HCT116 (cell line): ENCODE measurements around the gene CLVS2. TPM values are rescaled to one million over a fixed set of nuclear protein-coding genes. Genes with fewer than 3 reads are reported as not detected.

Experiments used
- ATAC-seq: fragments of 200-7000 bp; cut with Tn5 transposase; 2 replicates; pipeline ENCODE4 v1.9.1; 2020; ENCODE audit warnings: mild to moderate bottlenecking, moderate library complexity
- BruUV-seq: library from RNA; stranded (reverse); fragments of 400-500 nt; replicated peaks from 2 replicates; lab custom pipeline; 2021; lab: Mats Ljungman, UMichigan
- CTCF ChIA-PET: fragments of 300-600 bp; sonication (Branson Sonifier 250); formaldehyde crosslinking; loops from one replicate; lab custom pipeline; 2021; ENCODE audit warnings: antibody characterized with exemption; lab: Charles Lee
- POLR2A ChIA-PET: fragments of 300-600, 350-600 bp; sonication (Branson Sonifier 250); formaldehyde crosslinking; loops from one replicate; lab custom pipeline; 2021; ENCODE audit warnings: antibody characterized with exemption; lab: Charles Lee
- RAD21 ChIA-PET, 2 experiments: fragments of 300-600 bp; sonication (Branson Sonifier 250); formaldehyde crosslinking; loops; one replicate each; lab custom pipeline; 2023; ENCODE audit warnings: low total read pairs in 2 of 2; ENCODE audit not compliant: uncharacterized antibody in 2 of 2, unreplicated experiment in 2 of 2, low non-redundant PET in 1 of 2; lab: Charles Lee
- DNase-seq: peaks from one replicate; pipeline ENCODE4 v3.0.0-alpha.2; 2010; ENCODE audit warnings: low read depth, low spot score
- H2AFZ ChIP-seq: fragments of 200-600 bp; shearing (Covaris generic), sonication (generic); 2 replicates; pipeline ENCODE4 v1.6.1; 2017; ENCODE audit warnings: low read depth, mixed run types, mixed read lengths, antibody characterized with exemption, low read length; ENCODE audit not compliant: poor library complexity, severe bottlenecking
- H3K27ac ChIP-seq: 2 replicates; pipeline ENCODE4 v1.5.1; 2012; ENCODE audit warnings: low read depth, low read length
- H3K27me3 ChIP-seq: fragments of 200-600 bp; sonication (generic); 2 replicates; pipeline ENCODE4 v1.6.1; 2016; ENCODE audit warnings: mixed run types, low read length, mixed read lengths; ENCODE audit not compliant: insufficient read depth
- H3K36me3 ChIP-seq, 2 experiments: fragments of 200-500 bp in 1 of 2; fragments of 200-600 bp in 1 of 2; sonication (Bioruptor generic) in 1 of 2; sonication (generic) in 1 of 2; 2 replicates each; pipeline versions ENCODE4 v1.5.1 to v1.6.1; 2014 to 2016; ENCODE audit warnings: low read length in 2 of 2, inconsistent platforms in 1 of 2, mixed read lengths in 1 of 2, mixed run types in 1 of 2; ENCODE audit not compliant: insufficient read depth in 2 of 2, control insufficient read depth in 1 of 2
- H3K4me1 ChIP-seq, 2 experiments: fragments of 200-600 bp in 1 of 2; sonication (generic) in 1 of 2; 2 replicates each; pipeline versions ENCODE4 v1.5.1 to v1.6.1; 2012 to 2017; ENCODE audit warnings: low read length in 2 of 2, inconsistent platforms in 1 of 2, mild to moderate bottlenecking in 1 of 2, mixed read lengths in 1 of 2, mixed run types in 1 of 2, moderate library complexity in 1 of 2; ENCODE audit not compliant: insufficient read depth in 2 of 2, control insufficient read depth in 1 of 2
- H3K4me2 ChIP-seq: fragments of 200-600 bp; sonication (generic); 2 replicates; pipeline ENCODE4 v1.6.1; 2017; ENCODE audit warnings: mixed run types, low read length, mixed read lengths
- H3K4me3 ChIP-seq, 2 experiments: fragments of 200-600 bp in 1 of 2; sonication (generic) in 1 of 2; replicated peaks in 1 of 2; 2 replicates each; pipeline ENCODE4 v1.5.1; 2011 to 2016; ENCODE audit warnings: low read length in 2 of 2, control low read depth in 1 of 2, low read depth in 1 of 2, mild to moderate bottlenecking in 1 of 2, mixed read lengths in 1 of 2, mixed run types in 1 of 2
- H3K79me2 ChIP-seq: fragments of 200-600 bp; sonication (generic); 2 replicates; pipeline ENCODE4 v1.6.1; 2017; ENCODE audit warnings: mild to moderate bottlenecking, mixed run types, low read length, moderate library complexity, mixed read lengths; ENCODE audit not compliant: insufficient read depth
- H3K9ac ChIP-seq: fragments of 200-600 bp; sonication (generic); 2 replicates; pipeline ENCODE4 v1.6.1; 2016; ENCODE audit warnings: low read length, mixed read lengths
- H3K9me2 ChIP-seq: fragments of 200-600 bp; sonication (generic), shearing (Covaris generic); 2 replicates; pipeline ENCODE4 v1.6.1; 2017; ENCODE audit warnings: mixed run types, mild to moderate bottlenecking, moderate library complexity; ENCODE audit not compliant: insufficient read depth
- H3K9me3 ChIP-seq, 2 experiments: fragments of 200-500 bp in 1 of 2; fragments of 200-600 bp in 1 of 2; sonication (Bioruptor generic) in 1 of 2; sonication (generic) in 1 of 2; 2 replicates each; pipeline ENCODE4 v1.6.1; 2014 to 2017; ENCODE audit warnings: low read length in 2 of 2, mixed read lengths in 2 of 2, inconsistent platforms in 1 of 2, low read depth in 1 of 2, mild to moderate bottlenecking in 1 of 2, mixed run types in 1 of 2, moderate library complexity in 1 of 2; ENCODE audit not compliant: control insufficient read depth in 1 of 2, insufficient read depth in 1 of 2
- H4K20me1 ChIP-seq: fragments of 200-600 bp; sonication (generic), shearing (Covaris generic); 2 replicates; pipeline ENCODE4 v1.6.1; 2017; ENCODE audit warnings: mixed run types, mild to moderate bottlenecking, moderate library complexity; ENCODE audit not compliant: insufficient read depth
- ATF3 ChIP-seq: IDR thresholded peaks from 2 replicates; pipeline ENCODE4 v1.6.1; 2012
- CTCF ChIP-seq, 3 experiments: fragments of 200-600 bp in 1 of 3; sonication (generic) in 1 of 3; IDR thresholded peaks in 2 of 3; conservative IDR thresholded peaks in 1 of 3; 2 replicates each; pipeline ENCODE4 v1.5.1; 2012 to 2017; ENCODE audit warnings: low read depth in 2 of 3, low read length in 2 of 3, antibody characterized with exemption in 1 of 3, borderline replicate concordance in 1 of 3, control low read depth in 1 of 3, mild to moderate bottlenecking in 1 of 3, mixed read lengths in 1 of 3, mixed run types in 1 of 3, moderate library complexity in 1 of 3; ENCODE audit not compliant: insufficient read depth in 1 of 3
- EGR1 ChIP-seq: IDR thresholded peaks from 2 replicates; pipeline ENCODE4 v1.6.1; 2012; ENCODE audit warnings: low read depth
- ELF1 ChIP-seq: IDR thresholded peaks from 2 replicates; pipeline ENCODE4 v1.6.1; 2012; ENCODE audit warnings: low read depth, borderline replicate concordance
- EZH2 ChIP-seq: fragments of 200-600 bp; sonication (generic); IDR thresholded peaks from 2 replicates; pipeline ENCODE4 v1.6.1; 2017; ENCODE audit warnings: antibody characterized with exemption, mixed run types
- EZH2phosphoT487 ChIP-seq: fragments of 200-600 bp; IDR thresholded peaks from 2 replicates; pipeline ENCODE4 v1.6.1; 2018; ENCODE audit warnings: antibody characterized with exemption, borderline replicate concordance
- MAX ChIP-seq: IDR thresholded peaks from 2 replicates; pipeline ENCODE4 v1.6.1; 2012
- POLR2A ChIP-seq: IDR thresholded peaks from 2 replicates; pipeline ENCODE4 v1.7.0; 2011; ENCODE audit warnings: borderline replicate concordance; ENCODE audit not compliant: insufficient read depth, insufficient read length; ENCODE audit errors: extremely low read depth
- POLR2AphosphoS5 ChIP-seq: IDR thresholded peaks from 2 replicates; pipeline ENCODE4 v1.6.1; 2011; ENCODE audit warnings: mild to moderate bottlenecking, low read depth, low read length, moderate library complexity
- REST ChIP-seq: IDR thresholded peaks from 2 replicates; pipeline ENCODE4 v1.6.1; 2012; ENCODE audit warnings: low read depth
- SIN3A ChIP-seq: IDR thresholded peaks from 2 replicates; pipeline ENCODE4 v1.6.1; 2012; ENCODE audit warnings: low read depth
- SP1 ChIP-seq: IDR thresholded peaks from 2 replicates; pipeline ENCODE4 v1.6.1; 2012; ENCODE audit warnings: low read depth
- TCF7L2 ChIP-seq: IDR thresholded peaks from 2 replicates; pipeline ENCODE4 v1.7.0; 2011; ENCODE audit warnings: borderline replicate concordance, inconsistent platforms; ENCODE audit not compliant: insufficient read depth, insufficient read length; ENCODE audit errors: extremely low read depth
- ZBTB33 ChIP-seq: IDR thresholded peaks from 2 replicates; pipeline ENCODE4 v1.6.1; 2011; ENCODE audit warnings: mild to moderate bottlenecking, low read length, moderate library complexity; ENCODE audit not compliant: insufficient replicate concordance; ENCODE audit errors: extremely low read depth
- ZNF274 ChIP-seq: fragments of 200-500 bp; sonication (Bioruptor generic); IDR thresholded peaks from 2 replicates; pipeline ENCODE4 v1.6.1; 2014; ENCODE audit warnings: mild to moderate bottlenecking, low read depth, low read length, inconsistent platforms
- intact Hi-C: fragments of 100-400 bp; cut with micrococcal nuclease; formaldehyde crosslinking; loops from 2 replicates; pipeline ENCODE4 v1.10.0; 2022
- total RNA-seq: library from RNA; stranded (reverse); gene quantifications from one replicate; pipeline ENCODE4 v1.2.1, GENCODE V29; 2021; ENCODE audit not compliant: unreplicated experiment

Gene CLVS2
- total RNA-seq, 1 experiment from 2014 or later: not detected

GRCh38 chr6:123091091-123091895 is 95.3 kb downstream of the CLVS2 start:
- intact Hi-C loops: no loop called here
- Histone ChIP-seq H3K9ac (no peak overlapping the region), H3K79me2 (no peaks in the 10 kb centered on the region), H3K36me3 (no peaks in the 10 kb centered on the region), H3K4me1 (no peaks in the 10 kb centered on the region), H3K4me2 (no peak overlapping the region), H4K20me1 (no peaks in the 10 kb centered on the region), H3K27ac (no peak overlapping the region), H2AFZ (no peak overlapping the region), H3K27me3 (0 out of 2 replicates have a peak, but pooled peaks cover 10% of the 10 kb centered on the region), H3K4me3 (no peak overlapping the region), H3K9me3 (no peaks in the 10 kb centered on the region)
- ChIA-PET CTCF (no interaction called here), RAD21 (no interaction called here)
- no TSS peak for BruUV-seq
- ATAC-seq (no peak), DNase-seq (no peak)
- TF ChIP-seq EZH2 (no peak), REST (no peak), POLR2AphosphoS5 (no peak), MAX (no peak), ATF3 (no peak), TCF7L2 (no peak), SIN3A (no peak), POLR2A (no peak), EZH2phosphoT487 (no peak), ZBTB33 (no peak), ZNF274 (no peak), SP1 (no peak), ELF1 (no peak), EGR1 (no peak), CTCF (IDR thresholded peaks at IDR 0.05 in 2 of 3, conservative IDR thresholded peaks at IDR 0.05 in 1 of 3; ENCODE audit: borderline replicate concordance in 1 of 3, insufficient read depth in 1 of 3, low read depth in 2 of 3, low read length in 2 of 3) (no peak)
- TF ChIP-seq, all 23 proteins: peak for 0
- H3K9me2 ChIP-seq: no peaks in the 10 kb centered on the region
- POLR2A ChIA-PET: no interaction called here
